Measurements from ENCODE around the gene GTF2A1.
"Not testable (repeated sequence)": the region's sequence is repeated elsewhere in the genome, so short reads cannot be mapped to it uniquely, and the experiment has no call there.

Gene GTF2A1

DNA sequence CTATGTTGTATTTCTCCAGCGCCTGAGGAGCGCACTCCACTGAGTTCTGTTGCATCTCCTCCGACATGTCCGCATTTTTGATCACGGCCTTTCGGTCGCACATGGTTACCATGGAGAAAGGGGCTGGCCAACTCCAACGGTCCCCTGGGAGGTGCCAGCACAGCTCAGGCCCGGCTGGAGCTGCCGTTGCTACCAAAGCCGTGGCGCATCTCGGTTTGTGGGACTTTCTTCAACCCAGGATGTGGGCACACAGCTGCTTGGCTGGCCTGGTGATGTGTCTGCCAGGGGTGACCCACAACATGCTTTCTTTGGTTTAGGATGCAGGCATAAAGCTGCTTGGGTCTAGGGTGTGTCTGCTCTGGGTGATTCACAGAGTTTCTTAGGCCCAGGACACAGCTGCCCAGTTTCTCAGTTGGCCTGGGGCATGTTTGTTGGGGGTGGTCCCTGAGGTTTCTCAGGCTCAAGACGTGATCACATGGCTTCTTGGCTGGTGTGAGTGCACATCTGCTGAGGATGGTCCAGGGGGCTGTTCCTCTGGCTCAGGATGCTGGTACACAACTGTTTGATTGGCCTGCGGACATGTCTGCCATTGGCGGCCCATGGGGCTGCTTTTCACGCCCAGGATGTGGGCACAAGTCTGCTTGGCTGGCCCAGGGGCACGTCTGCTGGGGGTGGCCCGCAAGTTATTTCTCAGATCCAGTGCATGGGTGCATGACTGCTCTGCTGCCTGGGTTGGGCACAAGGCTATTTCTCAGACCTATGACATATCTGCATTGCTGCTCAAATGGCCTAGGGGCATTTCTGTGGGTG lies 25.9 kb upstream of the GTF2A1 start:
- CTCF ChIA-PET = interaction anchor here (0.7 kb wide), 1 partner anchor 509 kb away, joined by 7 read pairs; no protein-coding TSS in a partner anchor
- POLR2A ChIA-PET (ENCODE audit: low non-redundant PET) = no interaction called here
- peak; percentile 17 for DNase-seq (ENCODE audit: low spot score)
- TF ChIP-seq, protein P1, sequence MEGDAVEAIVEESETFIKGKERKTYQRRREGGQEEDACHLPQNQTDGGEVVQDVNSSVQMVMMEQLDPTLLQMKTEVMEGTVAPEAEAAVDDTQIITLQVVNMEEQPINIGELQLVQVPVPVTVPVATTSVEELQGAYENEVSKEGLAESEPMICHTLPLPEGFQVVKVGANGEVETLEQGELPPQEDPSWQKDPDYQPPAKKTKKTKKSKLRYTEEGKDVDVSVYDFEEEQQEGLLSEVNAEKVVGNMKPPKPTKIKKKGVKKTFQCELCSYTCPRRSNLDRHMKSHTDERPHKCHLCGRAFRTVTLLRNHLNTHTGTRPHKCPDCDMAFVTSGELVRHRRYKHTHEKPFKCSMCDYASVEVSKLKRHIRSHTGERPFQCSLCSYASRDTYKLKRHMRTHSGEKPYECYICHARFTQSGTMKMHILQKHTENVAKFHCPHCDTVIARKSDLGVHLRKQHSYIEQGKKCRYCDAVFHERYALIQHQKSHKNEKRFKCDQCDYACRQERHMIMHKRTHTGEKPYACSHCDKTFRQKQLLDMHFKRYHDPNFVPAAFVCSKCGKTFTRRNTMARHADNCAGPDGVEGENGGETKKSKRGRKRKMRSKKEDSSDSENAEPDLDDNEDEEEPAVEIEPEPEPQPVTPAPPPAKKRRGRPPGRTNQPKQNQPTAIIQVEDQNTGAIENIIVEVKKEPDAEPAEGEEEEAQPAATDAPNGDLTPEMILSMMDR (conservative IDR thresholded peaks at IDR 0.05; ENCODE audit: low read depth) = no peak
- H3K27ac ChIP-seq = peak overlapping the region; percentile 8; the same call in 1 of the 2 replicates

- ChIA-PET POLR2A (ENCODE audit: low non-redundant PET) (no interaction called here), CTCF (interaction anchor here (0.7 kb wide), 1 partner anchor 508 kb away, joined by 7 read pairs; no protein-coding TSS in a partner anchor)
- TF ChIP-seq, protein P1 (conservative IDR thresholded peaks at IDR 0.05; ENCODE audit: low read depth) = no peak
- no peak for DNase-seq (ENCODE audit: low spot score)
- no peak overlapping the region for H3K27ac ChIP-seq
These were observed 25.0 kb upstream of the GTF2A1 start for GRCh38 chr14:81245771-81246170.

- H3K27ac ChIP-seq; DNase-seq (ENCODE audit: low spot score); POLR2A ChIA-PET (ENCODE audit: low non-redundant PET): not testable (repeated sequence)
- CTCF ChIA-PET = interaction anchor here (0.7 kb wide), 1 partner anchor 220 kb away, joined by 5 read pairs; no protein-coding TSS in a partner anchor
These were observed 23.7 kb upstream of the GTF2A1 start for GRCh38 chr14:81244431-81244830.

DNA sequence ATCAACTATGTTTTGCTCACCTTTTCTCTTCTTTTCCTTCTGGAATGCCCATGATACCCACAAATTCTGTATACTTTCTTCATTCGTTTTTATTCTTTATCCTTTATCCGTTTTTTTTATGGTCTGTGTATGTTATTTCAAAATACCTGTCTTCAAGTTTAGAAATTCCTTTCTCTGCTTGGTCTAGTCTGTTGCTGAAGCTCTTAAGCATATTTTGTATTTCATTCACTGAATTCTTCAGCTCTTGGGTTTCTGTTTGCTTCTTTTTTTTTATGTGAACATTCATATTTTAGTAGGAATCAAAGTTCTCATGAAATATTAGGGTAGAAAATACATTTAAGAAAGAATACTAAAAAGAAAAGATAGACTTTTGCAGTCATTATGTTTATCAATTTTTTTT lies 22.7 kb upstream of the GTF2A1 start:
- POLR2A ChIA-PET (ENCODE audit: low non-redundant PET) = no interaction called here
- H3K27ac ChIP-seq = no peak overlapping the region
- CTCF ChIA-PET = no interaction called here

DNA sequence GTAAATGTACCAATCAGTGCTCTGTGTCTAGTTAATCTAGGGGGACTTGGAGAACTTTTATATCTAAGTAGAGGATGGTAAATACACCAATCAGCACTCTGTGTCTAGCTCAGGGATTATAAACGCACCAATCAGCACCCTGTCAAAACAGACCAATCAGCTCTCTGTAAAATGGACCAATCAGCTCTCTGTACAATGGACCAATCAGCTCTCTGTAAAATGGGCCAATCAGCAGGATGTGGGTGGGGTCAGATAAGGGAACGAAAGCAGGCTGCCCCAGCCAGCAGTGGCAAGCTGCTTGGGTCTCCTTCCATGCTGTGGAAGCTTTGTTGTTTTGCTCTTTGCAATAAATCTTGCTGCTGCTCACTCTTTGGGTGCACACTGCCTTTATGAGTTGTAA lies 16.1 kb upstream of the GTF2A1 start:
- H3K27ac ChIP-seq; POLR2A ChIA-PET (ENCODE audit: low non-redundant PET); DNase-seq (ENCODE audit: low spot score); CTCF ChIA-PET: not testable (repeated sequence)

More for the DNA sequence above, 22.7 kb upstream of the GTF2A1 start:
- no peak for DNase-seq (ENCODE audit: low spot score)
- TF ChIP-seq, protein P1 (conservative IDR thresholded peaks at IDR 0.05; ENCODE audit: low read depth) = no peak

- ChIA-PET CTCF (interaction anchor here (0.6 kb wide), 1 partner anchor 67 kb away, joined by 3 read pairs; no protein-coding TSS in a partner anchor), POLR2A (ENCODE audit: low non-redundant PET) (no interaction called here)
- no peak for DNase-seq (ENCODE audit: low spot score)
- no peak overlapping the region for H3K27ac ChIP-seq
- TF ChIP-seq, protein P1 (conservative IDR thresholded peaks at IDR 0.05; ENCODE audit: low read depth) = no peak
These were observed 15.4 kb upstream of the GTF2A1 start for GRCh38 chr14:81236138-81236537.

- no peak for DNase-seq (ENCODE audit: low spot score)
- TF ChIP-seq, protein P1 (conservative IDR thresholded peaks at IDR 0.05; ENCODE audit: low read depth) = no peak
- POLR2A ChIA-PET (ENCODE audit: low non-redundant PET) = no interaction called here
These were observed 14.3 kb upstream of the GTF2A1 start for GRCh38 chr14:81235096-81235495.

More at GRCh38 chr14:81235096-81235495, 14.3 kb upstream of the GTF2A1 start:
- H3K27ac ChIP-seq = no peak overlapping the region
- CTCF ChIA-PET = no interaction called here

Data from RWPE1 (cell line).